HepG2 (cell line): ENCODE data around the gene NGEF. TPM values are rescaled to one million over a fixed set of nuclear protein-coding genes. Genes with fewer than 3 reads are reported as not detected.

ENCODE experiments used
- ATAC-seq: fragments of 200-7000 bp; cut with Tn5 transposase; 3 replicates; pipeline ENCODE4 v1.9.1; 2020; ENCODE audit warnings: mild to moderate bottlenecking, moderate library complexity
- BruUV-seq: library from RNA; stranded (reverse); fragments of 400-500 nt; replicated peaks from 2 replicates; lab custom pipeline; 2021; lab: Mats Ljungman, UMichigan
- CTCF ChIA-PET: fragments of 300-600 bp; formaldehyde crosslinking; extraction: SDS; loops from one replicate; lab custom pipeline; 2021; ENCODE audit warnings: low total read pairs, inconsistent platforms, low intra/inter-chr PET ratio; lab: Yijun Ruan, JAX
- POLR2A ChIA-PET: fragments of 350-600 bp; sonication (Branson Sonifier 250); formaldehyde crosslinking; loops from one replicate; lab custom pipeline; 2020; ENCODE audit warnings: antibody characterized with exemption, inconsistent platforms; lab: Yijun Ruan, JAX
- DNase-seq: peaks from one replicate; pipeline ENCODE4 v3.0.0-alpha.2; 2015; ENCODE audit warnings: low spot score
- FAIRE-seq: peaks from 3 replicates; lab custom pipeline; 2011; peaks lifted over from hg19 to GRCh38; lab: Jason Lieb, UNC
- H2AFZ ChIP-seq: one replicate; pipeline ENCODE4 v1.6.1; 2011; ENCODE audit warnings: low read length, inconsistent platforms
- H3K27ac ChIP-seq: fragments of 300-600 bp; 3 replicates; pipeline ENCODE4 v1.8.0; 2011; ENCODE audit warnings: mixed run types, mild to moderate bottlenecking, mixed read lengths, low read length, inconsistent platforms; ENCODE audit not compliant: insufficient read depth; ENCODE audit errors: extremely low read length
- H3K27me3 ChIP-seq, 2 experiments: fragments of 200-600 bp in 1 of 2; 2 replicates in 1 of 2; 3 replicates in 1 of 2; pipeline versions ENCODE4 v1.6.0 to v1.8.0; 2011; ENCODE audit warnings: low read length in 2 of 2, mild to moderate bottlenecking in 2 of 2, moderate library complexity in 2 of 2, inconsistent platforms in 1 of 2; ENCODE audit not compliant: insufficient read depth in 2 of 2, control insufficient read depth in 1 of 2
- H3K36me3 ChIP-seq, 2 experiments: fragments of 200-600 bp in 1 of 2; replicated peaks in 1 of 2; 2 replicates in 1 of 2; 3 replicates in 1 of 2; pipeline versions ENCODE4 v1.5.1 to v1.8.0; 2011; ENCODE audit warnings: low read length in 2 of 2, inconsistent platforms in 1 of 2; ENCODE audit not compliant: insufficient read depth in 2 of 2, control insufficient read depth in 1 of 2
- H3K4me1 ChIP-seq: 2 replicates; pipeline ENCODE4 v1.5.1; 2012; ENCODE audit warnings: low read length, inconsistent platforms; ENCODE audit not compliant: insufficient read depth
- H3K4me2 ChIP-seq: 2 replicates; pipeline ENCODE4 v1.6.0; 2011; ENCODE audit warnings: low read depth, low read length, inconsistent platforms
- H3K4me3 ChIP-seq, 3 experiments: fragments of 200-600 bp in 1 of 3; sonication (generic), shearing (Covaris generic) in 1 of 3; replicated peaks in 1 of 3; 2 replicates each; pipeline ENCODE4 v1.5.1; 2011 to 2016; ENCODE audit warnings: low read length in 3 of 3, inconsistent platforms in 2 of 3, low read depth in 2 of 3, mild to moderate bottlenecking in 2 of 3, control low read depth in 1 of 3, mixed read lengths in 1 of 3; ENCODE audit not compliant: insufficient read depth in 1 of 3
- H3K79me2 ChIP-seq: one replicate; pipeline ENCODE4 v1.6.1; 2011; ENCODE audit warnings: low read length, inconsistent platforms; ENCODE audit not compliant: insufficient read depth
- H3K9ac ChIP-seq: 2 replicates; pipeline ENCODE4 v1.6.0; 2011; ENCODE audit warnings: mild to moderate bottlenecking, low read depth, low read length, inconsistent platforms; ENCODE audit not compliant: insufficient read depth
- H3K9me3 ChIP-seq: 2 replicates; pipeline ENCODE4 v1.5.1; 2012; ENCODE audit warnings: mild to moderate bottlenecking, low read length
- H4K20me1 ChIP-seq: 2 replicates; pipeline ENCODE4 v1.6.0; 2011; ENCODE audit warnings: inconsistent platforms, mild to moderate bottlenecking, low read length, moderate library complexity; ENCODE audit not compliant: insufficient read depth
- ARNT ChIP-seq: fragments of 450-650 bp; IDR thresholded peaks from 2 replicates; pipeline ENCODE4 v1.6.1; 2017
- ISX ChIP-seq: sonication (generic); formaldehyde crosslinking; conservative IDR thresholded peaks from 2 replicates; pipeline ENCODE4 v1.5.0; 2020; ENCODE audit warnings: missing genetic modification reagents
- RNF2 ChIP-seq: fragments of 450-650 bp; conservative IDR thresholded peaks from 2 replicates; pipeline ENCODE4 v1.6.1; 2016; ENCODE audit warnings: low read depth
- SP2 ChIP-seq: sonication (generic); formaldehyde crosslinking; IDR thresholded peaks from 2 replicates; pipeline ENCODE4 v1.5.1; 2020; ENCODE audit warnings: mild to moderate bottlenecking, missing genetic modification reagents
- ZNF564 ChIP-seq: sonication (generic); formaldehyde crosslinking; IDR thresholded peaks from 2 replicates; pipeline ENCODE4 v1.8.1; 2023; ENCODE audit warnings: mild to moderate bottlenecking, missing genetic modification reagents
- ZNF567 ChIP-seq: sonication (generic); formaldehyde crosslinking; IDR thresholded peaks from 2 replicates; pipeline ENCODE4 v1.8.1; 2023; ENCODE audit warnings: mild to moderate bottlenecking, missing genetic modification reagents, borderline replicate concordance
- ZNF7 ChIP-seq: IDR thresholded peaks from 2 replicates; pipeline ENCODE4 v1.6.1; 2016; ENCODE audit warnings: missing biosample characterization, missing genetic modification reagents
- WGBS: methylation state at CpG from one replicate; pipeline ENCODE4 v1.1.6; 2017; ENCODE audit warnings: low lambda C conversion rate; 5-methylcytosine and 5-hydroxymethylcytosine counted together
- in situ Hi-C: cut with HindIII; loops from 2 replicates; pipeline ENCODE4 v1.10.0; 2017; ENCODE audit warnings: low pct_unique_long_range_greater_than_20kb; ENCODE audit not compliant: extremely low pct_ligation_motif_present
- intact Hi-C: fragments of 100-400 bp; cut with micrococcal nuclease; formaldehyde crosslinking; loops from one replicate; pipeline ENCODE4 v1.10.0; 2022; ENCODE audit not compliant: unreplicated experiment
- polyA plus RNA-seq, 8 experiments: library from polyadenylated mRNA; depleted of rRNA in 3 of 8; stranded (reverse) in 7 of 8; unstranded in 1 of 8; fragments of >200 nt; fragmentation: Illumina TruSeq in 4 of 8; extraction: Trizol in 4 of 8; gene quantifications; 2 replicates each; pipeline versions ENCODE4 v1.2.1 to v1.2.3, GENCODE V29; 2011 to 2016; ENCODE audit warnings: low read depth in 4 of 8, missing spikeins in 1 of 8, mixed read lengths in 1 of 8; ENCODE audit not compliant: insufficient read depth in 1 of 8
- total RNA-seq, 5 experiments: library from RNA; depleted of rRNA; stranded (reverse); fragments of >200 nt; fragmentation: Illumina TruSeq; extraction: Trizol; gene quantifications; 2 replicates each; pipeline ENCODE4 v1.2.3, GENCODE V29; 2016; ENCODE audit warnings: low read depth in 1 of 5
- TF ChIP-seq, protein P1 (sequence below): sonication (generic); formaldehyde crosslinking; IDR thresholded peaks from 2 replicates; pipeline ENCODE4 v1.4.0; 2020; ENCODE audit warnings: missing genetic modification reagents
- TF ChIP-seq, protein P2 (sequence below): sonication (generic); formaldehyde crosslinking; IDR thresholded peaks from 2 replicates; pipeline ENCODE4 v1.4.0; 2020; ENCODE audit warnings: missing genetic modification reagents
- TF ChIP-seq, protein P3 (sequence below): sonication (generic); formaldehyde crosslinking; IDR thresholded peaks from 2 replicates; pipeline ENCODE4 v1.5.0; 2020; ENCODE audit warnings: mild to moderate bottlenecking, missing genetic modification reagents, moderate library complexity
- TF ChIP-seq, protein P4 (sequence below): sonication (generic); formaldehyde crosslinking; IDR thresholded peaks from 2 replicates; pipeline ENCODE4 v1.5.0; 2020; ENCODE audit warnings: missing genetic modification reagents
- TF ChIP-seq, protein P5 (sequence below): sonication (generic); formaldehyde crosslinking; IDR thresholded peaks from 2 replicates; pipeline ENCODE4 v1.8.1; 2023; ENCODE audit warnings: mild to moderate bottlenecking, missing genetic modification reagents, borderline replicate concordance
- TF ChIP-seq, protein P6 (sequence below): sonication (generic); formaldehyde crosslinking; IDR thresholded peaks from 2 replicates; pipeline ENCODE4 v1.4.0; 2020; ENCODE audit warnings: mild to moderate bottlenecking, missing genetic modification reagents
- TF ChIP-seq, protein P7 (sequence below): IDR thresholded peaks from 2 replicates; pipeline ENCODE4 v1.6.1; 2016; ENCODE audit warnings: mild to moderate bottlenecking
- TF ChIP-seq, protein P8 (sequence below), 2 experiments: fragments of 450-650 bp in 1 of 2; sonication (generic) in 1 of 2; formaldehyde crosslinking; IDR thresholded peaks; 2 replicates each; pipeline versions ENCODE4 v1.5.0 to v1.8.0; 2020 to 2022; ENCODE audit warnings: mild to moderate bottlenecking in 1 of 2, missing genetic modification reagents in 1 of 2

NGEF gene
- total and polyA plus RNA-seq, 2 of the 13 experiments (the other 11 are each of a cell fraction or from before 2014, with no cell fraction given): 14.4 to 36.9 TPM

DNA sequence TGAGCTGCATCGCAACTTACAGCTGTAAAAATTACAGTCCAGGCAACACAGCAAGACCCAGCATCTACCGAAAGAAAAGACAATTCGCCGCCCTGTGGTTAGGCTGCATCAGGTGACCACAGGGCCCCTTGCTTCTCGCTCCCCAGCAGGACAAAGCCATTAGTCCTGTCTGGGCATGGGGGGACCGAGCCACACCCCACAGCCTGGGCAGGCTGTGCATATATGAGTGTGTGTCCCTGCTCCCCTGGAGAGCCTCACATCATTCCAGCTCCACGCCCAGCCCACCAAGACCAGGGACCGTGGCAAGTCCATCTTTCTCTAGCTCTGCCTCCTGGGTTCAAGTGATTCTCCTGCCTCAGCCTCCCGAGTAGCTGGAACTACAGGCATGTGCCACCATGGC is 109.1 kb downstream of the NGEF start:
- H3K4me2 ChIP-seq: no peak overlapping the region
- H3K27me3 ChIP-seq: no peaks in the 10 kb centered on the region
- no peak overlapping the region for H3K9ac ChIP-seq
- intact Hi-C loops: no loop called here
- no peak for FAIRE-seq
- DNase-seq: no peak
- TF ChIP-seq ZNF567 (CRISPR knock-in tag) (no peak), RNF2 (no peak), ISX (CRISPR knock-in tag) (no peak), ZNF7 (CRISPR knock-in tag) (no peak), SP2 (CRISPR knock-in tag) (no peak), ZNF564 (no peak), ARNT (no peak)
- TF ChIP-seq, protein P1, sequence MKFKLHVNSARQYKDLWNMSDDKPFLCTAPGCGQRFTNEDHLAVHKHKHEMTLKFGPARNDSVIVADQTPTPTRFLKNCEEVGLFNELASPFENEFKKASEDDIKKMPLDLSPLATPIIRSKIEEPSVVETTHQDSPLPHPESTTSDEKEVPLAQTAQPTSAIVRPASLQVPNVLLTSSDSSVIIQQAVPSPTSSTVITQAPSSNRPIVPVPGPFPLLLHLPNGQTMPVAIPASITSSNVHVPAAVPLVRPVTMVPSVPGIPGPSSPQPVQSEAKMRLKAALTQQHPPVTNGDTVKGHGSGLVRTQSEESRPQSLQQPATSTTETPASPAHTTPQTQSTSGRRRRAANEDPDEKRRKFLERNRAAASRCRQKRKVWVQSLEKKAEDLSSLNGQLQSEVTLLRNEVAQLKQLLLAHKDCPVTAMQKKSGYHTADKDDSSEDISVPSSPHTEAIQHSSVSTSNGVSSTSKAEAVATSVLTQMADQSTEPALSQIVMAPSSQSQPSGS: no peak
- TF ChIP-seq, protein P2, sequence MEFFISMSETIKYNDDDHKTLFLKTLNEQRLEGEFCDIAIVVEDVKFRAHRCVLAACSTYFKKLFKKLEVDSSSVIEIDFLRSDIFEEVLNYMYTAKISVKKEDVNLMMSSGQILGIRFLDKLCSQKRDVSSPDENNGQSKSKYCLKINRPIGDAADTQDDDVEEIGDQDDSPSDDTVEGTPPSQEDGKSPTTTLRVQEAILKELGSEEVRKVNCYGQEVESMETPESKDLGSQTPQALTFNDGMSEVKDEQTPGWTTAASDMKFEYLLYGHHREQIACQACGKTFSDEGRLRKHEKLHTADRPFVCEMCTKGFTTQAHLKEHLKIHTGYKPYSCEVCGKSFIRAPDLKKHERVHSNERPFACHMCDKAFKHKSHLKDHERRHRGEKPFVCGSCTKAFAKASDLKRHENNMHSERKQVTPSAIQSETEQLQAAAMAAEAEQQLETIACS (CRISPR knock-in tag): no peak
- TF ChIP-seq, protein P3, sequence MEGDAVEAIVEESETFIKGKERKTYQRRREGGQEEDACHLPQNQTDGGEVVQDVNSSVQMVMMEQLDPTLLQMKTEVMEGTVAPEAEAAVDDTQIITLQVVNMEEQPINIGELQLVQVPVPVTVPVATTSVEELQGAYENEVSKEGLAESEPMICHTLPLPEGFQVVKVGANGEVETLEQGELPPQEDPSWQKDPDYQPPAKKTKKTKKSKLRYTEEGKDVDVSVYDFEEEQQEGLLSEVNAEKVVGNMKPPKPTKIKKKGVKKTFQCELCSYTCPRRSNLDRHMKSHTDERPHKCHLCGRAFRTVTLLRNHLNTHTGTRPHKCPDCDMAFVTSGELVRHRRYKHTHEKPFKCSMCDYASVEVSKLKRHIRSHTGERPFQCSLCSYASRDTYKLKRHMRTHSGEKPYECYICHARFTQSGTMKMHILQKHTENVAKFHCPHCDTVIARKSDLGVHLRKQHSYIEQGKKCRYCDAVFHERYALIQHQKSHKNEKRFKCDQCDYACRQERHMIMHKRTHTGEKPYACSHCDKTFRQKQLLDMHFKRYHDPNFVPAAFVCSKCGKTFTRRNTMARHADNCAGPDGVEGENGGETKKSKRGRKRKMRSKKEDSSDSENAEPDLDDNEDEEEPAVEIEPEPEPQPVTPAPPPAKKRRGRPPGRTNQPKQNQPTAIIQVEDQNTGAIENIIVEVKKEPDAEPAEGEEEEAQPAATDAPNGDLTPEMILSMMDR (CRISPR knock-in tag): no peak
- TF ChIP-seq, protein P4, sequence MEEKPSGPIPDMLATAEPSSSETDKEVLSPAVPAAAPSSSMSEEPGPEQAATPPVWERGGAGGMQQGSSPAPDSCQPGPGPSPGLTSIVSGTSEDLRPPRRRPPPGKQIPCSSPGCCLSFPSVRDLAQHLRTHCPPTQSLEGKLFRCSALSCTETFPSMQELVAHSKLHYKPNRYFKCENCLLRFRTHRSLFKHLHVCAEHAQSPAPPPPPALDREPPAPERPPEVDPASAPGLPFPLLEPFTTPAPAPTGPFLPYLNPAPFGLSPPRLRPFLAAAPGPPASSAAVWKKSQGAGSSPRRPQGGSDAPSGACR (CRISPR knock-in tag): no peak
- TF ChIP-seq, protein P5, sequence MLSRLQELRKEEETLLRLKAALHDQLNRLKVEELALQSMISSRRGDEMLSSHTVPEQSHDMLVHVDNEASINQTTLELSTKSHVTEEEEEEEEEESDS: no peak
- TF ChIP-seq, protein P6, sequence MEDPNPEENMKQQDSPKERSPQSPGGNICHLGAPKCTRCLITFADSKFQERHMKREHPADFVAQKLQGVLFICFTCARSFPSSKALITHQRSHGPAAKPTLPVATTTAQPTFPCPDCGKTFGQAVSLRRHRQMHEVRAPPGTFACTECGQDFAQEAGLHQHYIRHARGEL: no peak
- TF ChIP-seq, protein P7, sequence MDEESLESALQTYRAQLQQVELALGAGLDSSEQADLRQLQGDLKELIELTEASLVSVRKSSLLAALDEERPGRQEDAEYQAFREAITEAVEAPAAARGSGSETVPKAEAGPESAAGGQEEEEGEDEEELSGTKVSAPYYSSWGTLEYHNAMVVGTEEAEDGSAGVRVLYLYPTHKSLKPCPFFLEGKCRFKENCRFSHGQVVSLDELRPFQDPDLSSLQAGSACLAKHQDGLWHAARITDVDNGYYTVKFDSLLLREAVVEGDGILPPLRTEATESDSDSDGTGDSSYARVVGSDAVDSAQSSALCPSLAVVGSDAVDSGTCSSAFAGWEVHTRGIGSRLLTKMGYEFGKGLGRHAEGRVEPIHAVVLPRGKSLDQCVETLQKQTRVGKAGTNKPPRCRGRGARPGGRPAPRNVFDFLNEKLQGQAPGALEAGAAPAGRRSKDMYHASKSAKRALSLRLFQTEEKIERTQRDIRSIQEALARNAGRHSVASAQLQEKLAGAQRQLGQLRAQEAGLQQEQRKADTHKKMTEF: no peak
- TF ChIP-seq, protein P8, sequence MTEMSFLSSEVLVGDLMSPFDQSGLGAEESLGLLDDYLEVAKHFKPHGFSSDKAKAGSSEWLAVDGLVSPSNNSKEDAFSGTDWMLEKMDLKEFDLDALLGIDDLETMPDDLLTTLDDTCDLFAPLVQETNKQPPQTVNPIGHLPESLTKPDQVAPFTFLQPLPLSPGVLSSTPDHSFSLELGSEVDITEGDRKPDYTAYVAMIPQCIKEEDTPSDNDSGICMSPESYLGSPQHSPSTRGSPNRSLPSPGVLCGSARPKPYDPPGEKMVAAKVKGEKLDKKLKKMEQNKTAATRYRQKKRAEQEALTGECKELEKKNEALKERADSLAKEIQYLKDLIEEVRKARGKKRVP (CRISPR knock-in tag; IDR thresholded peaks at IDR 0.05): no peak
- TF ChIP-seq, all 625 proteins: peak for 0
- Histone ChIP-seq H3K79me2 (no peaks in the 10 kb centered on the region), H3K4me1 (peaks cover 7% of the 10 kb centered on the region), H4K20me1 (no peaks in the 10 kb centered on the region), H3K9me3 (no peaks in the 10 kb centered on the region), H3K4me3 (no peak overlapping the region), H3K27ac (no peak overlapping the region), H2AFZ (no peak overlapping the region), H3K36me3 (peaks cover under 1 to 1% of the 10 kb centered on the region in 2 experiments; a peak in 3 of 5 replicates)
- 90% methylated on average over 8 of the region's 9 CpGs for WGBS
- in situ Hi-C loops: no loop called here
- no TSS peak for BruUV-seq
- no peak for ATAC-seq
- POLR2A ChIA-PET: no interaction called here
- CTCF ChIA-PET: no interaction called here
